ENCODE results near the gene AFAP1L1. TPM values are rescaled to one million over a fixed set of nuclear protein-coding genes. Genes with fewer than 3 reads are reported as not detected.

Gene AFAP1L1
- total and polyA plus RNA-seq, 2 of the 13 experiments (the other 11 are each of a cell fraction or from before 2014, with no cell fraction given), result 0.38 to 1.0 TPM

DNA sequence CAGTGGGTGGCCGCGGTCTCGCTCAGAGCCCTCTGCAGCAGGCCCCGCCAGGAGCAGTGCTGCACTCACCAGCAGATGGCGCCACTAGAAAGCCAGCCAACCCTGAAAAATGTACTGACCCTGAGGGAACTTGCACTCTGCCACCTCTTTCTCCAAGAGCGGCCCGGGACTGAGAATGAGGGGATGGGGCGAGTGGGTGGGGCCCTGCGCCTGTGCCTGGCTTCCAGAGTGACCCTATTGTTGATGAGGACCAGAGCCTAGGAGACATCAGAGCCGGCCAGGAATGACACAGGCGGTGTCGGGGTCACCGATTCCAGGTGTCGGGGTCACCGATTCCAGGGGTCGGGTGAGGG, 110.3 kb downstream of the AFAP1L1 start (continued):
- TF ChIP-seq ZNF101 (CRISPR knock-in tag; IDR thresholded peaks at IDR 0.05; ENCODE audit: borderline replicate concordance, low read depth) (no peak), NFYC (CRISPR knock-in tag; IDR thresholded peaks at IDR 0.05) (no peak), GABPB1 (CRISPR knock-in tag; IDR thresholded peaks at IDR 0.05) (no peak; the same call in 1 of the 2 replicates), ZNF652 (CRISPR knock-in tag; IDR thresholded peaks at IDR 0.05; ENCODE audit: borderline replicate concordance, low read depth) (no peak), ZFP37 (CRISPR knock-in tag; IDR thresholded peaks at IDR 0.05; ENCODE audit: borderline replicate concordance) (no peak), ZNF383 (CRISPR knock-in tag; IDR thresholded peaks at IDR 0.05; ENCODE audit: borderline replicate concordance) (no peak), ZNF121 (CRISPR knock-in tag; IDR thresholded peaks at IDR 0.05) (no peak), SMARCC2 (IDR thresholded peaks at IDR 0.05) (no peak), TEAD3 (CRISPR knock-in tag; optimal IDR thresholded peaks at IDR 0.05; ENCODE audit: borderline replicate concordance) (peak; percentile 63), MED13 (CRISPR knock-in tag; IDR thresholded peaks at IDR 0.05) (no peak), IKZF4 (CRISPR knock-in tag; IDR thresholded peaks at IDR 0.05; ENCODE audit: borderline replicate concordance, low read depth, not compliant biosample characterization) (no peak), ZNF33A (CRISPR knock-in tag; IDR thresholded peaks at IDR 0.05; ENCODE audit: borderline replicate concordance) (no peak), ZNF251 (CRISPR knock-in tag; IDR thresholded peaks at IDR 0.05) (no peak), ZNF430 (CRISPR knock-in tag; IDR thresholded peaks at IDR 0.05) (no peak), KAT8 (CRISPR knock-in tag; IDR thresholded peaks at IDR 0.05) (peak; percentile 64), ZNF782 (CRISPR knock-in tag; IDR thresholded peaks at IDR 0.05; ENCODE audit: borderline replicate concordance) (no peak), REPIN1 (CRISPR knock-in tag; IDR thresholded peaks at IDR 0.05; ENCODE audit: borderline replicate concordance, low read depth) (no peak)
- TF ChIP-seq, protein P1, sequence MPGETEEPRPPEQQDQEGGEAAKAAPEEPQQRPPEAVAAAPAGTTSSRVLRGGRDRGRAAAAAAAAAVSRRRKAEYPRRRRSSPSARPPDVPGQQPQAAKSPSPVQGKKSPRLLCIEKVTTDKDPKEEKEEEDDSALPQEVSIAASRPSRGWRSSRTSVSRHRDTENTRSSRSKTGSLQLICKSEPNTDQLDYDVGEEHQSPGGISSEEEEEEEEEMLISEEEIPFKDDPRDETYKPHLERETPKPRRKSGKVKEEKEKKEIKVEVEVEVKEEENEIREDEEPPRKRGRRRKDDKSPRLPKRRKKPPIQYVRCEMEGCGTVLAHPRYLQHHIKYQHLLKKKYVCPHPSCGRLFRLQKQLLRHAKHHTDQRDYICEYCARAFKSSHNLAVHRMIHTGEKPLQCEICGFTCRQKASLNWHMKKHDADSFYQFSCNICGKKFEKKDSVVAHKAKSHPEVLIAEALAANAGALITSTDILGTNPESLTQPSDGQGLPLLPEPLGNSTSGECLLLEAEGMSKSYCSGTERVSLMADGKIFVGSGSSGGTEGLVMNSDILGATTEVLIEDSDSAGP (CRISPR knock-in tag; IDR thresholded peaks at IDR 0.05; ENCODE audit: borderline replicate concordance), result peak; percentile 49
- TF ChIP-seq, protein P2, sequence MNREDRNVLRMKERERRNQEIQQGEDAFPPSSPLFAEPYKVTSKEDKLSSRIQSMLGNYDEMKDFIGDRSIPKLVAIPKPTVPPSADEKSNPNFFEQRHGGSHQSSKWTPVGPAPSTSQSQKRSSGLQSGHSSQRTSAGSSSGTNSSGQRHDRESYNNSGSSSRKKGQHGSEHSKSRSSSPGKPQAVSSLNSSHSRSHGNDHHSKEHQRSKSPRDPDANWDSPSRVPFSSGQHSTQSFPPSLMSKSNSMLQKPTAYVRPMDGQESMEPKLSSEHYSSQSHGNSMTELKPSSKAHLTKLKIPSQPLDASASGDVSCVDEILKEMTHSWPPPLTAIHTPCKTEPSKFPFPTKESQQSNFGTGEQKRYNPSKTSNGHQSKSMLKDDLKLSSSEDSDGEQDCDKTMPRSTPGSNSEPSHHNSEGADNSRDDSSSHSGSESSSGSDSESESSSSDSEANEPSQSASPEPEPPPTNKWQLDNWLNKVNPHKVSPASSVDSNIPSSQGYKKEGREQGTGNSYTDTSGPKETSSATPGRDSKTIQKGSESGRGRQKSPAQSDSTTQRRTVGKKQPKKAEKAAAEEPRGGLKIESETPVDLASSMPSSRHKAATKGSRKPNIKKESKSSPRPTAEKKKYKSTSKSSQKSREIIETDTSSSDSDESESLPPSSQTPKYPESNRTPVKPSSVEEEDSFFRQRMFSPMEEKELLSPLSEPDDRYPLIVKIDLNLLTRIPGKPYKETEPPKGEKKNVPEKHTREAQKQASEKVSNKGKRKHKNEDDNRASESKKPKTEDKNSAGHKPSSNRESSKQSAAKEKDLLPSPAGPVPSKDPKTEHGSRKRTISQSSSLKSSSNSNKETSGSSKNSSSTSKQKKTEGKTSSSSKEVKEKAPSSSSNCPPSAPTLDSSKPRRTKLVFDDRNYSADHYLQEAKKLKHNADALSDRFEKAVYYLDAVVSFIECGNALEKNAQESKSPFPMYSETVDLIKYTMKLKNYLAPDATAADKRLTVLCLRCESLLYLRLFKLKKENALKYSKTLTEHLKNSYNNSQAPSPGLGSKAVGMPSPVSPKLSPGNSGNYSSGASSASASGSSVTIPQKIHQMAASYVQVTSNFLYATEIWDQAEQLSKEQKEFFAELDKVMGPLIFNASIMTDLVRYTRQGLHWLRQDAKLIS (CRISPR knock-in tag; IDR thresholded peaks at IDR 0.05), result no peak
- TF ChIP-seq, protein P3, sequence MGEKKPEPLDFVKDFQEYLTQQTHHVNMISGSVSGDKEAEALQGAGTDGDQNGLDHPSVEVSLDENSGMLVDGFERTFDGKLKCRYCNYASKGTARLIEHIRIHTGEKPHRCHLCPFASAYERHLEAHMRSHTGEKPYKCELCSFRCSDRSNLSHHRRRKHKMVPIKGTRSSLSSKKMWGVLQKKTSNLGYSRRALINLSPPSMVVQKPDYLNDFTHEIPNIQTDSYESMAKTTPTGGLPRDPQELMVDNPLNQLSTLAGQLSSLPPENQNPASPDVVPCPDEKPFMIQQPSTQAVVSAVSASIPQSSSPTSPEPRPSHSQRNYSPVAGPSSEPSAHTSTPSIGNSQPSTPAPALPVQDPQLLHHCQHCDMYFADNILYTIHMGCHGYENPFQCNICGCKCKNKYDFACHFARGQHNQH (CRISPR knock-in tag; IDR thresholded peaks at IDR 0.05), result no peak
- TF ChIP-seq, protein P4, sequence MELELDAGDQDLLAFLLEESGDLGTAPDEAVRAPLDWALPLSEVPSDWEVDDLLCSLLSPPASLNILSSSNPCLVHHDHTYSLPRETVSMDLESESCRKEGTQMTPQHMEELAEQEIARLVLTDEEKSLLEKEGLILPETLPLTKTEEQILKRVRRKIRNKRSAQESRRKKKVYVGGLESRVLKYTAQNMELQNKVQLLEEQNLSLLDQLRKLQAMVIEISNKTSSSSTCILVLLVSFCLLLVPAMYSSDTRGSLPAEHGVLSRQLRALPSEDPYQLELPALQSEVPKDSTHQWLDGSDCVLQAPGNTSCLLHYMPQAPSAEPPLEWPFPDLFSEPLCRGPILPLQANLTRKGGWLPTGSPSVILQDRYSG (CRISPR knock-in tag; IDR thresholded peaks at IDR 0.05), result no peak
- TF ChIP-seq, protein P5, sequence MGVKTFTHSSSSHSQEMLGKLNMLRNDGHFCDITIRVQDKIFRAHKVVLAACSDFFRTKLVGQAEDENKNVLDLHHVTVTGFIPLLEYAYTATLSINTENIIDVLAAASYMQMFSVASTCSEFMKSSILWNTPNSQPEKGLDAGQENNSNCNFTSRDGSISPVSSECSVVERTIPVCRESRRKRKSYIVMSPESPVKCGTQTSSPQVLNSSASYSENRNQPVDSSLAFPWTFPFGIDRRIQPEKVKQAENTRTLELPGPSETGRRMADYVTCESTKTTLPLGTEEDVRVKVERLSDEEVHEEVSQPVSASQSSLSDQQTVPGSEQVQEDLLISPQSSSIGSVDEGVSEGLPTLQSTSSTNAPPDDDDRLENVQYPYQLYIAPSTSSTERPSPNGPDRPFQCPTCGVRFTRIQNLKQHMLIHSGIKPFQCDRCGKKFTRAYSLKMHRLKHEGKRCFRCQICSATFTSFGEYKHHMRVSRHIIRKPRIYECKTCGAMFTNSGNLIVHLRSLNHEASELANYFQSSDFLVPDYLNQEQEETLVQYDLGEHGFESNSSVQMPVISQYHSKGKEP (CRISPR knock-in tag; IDR thresholded peaks at IDR 0.05), result no peak

Data from HepG2 (cell line).